ENCODE results near the gene DNASE1L3.
"Not testable (repeated sequence)": the region's sequence is repeated elsewhere in the genome, so short reads cannot be mapped to it uniquely, and the experiment has no call there.

Gene DNASE1L3, protein sequence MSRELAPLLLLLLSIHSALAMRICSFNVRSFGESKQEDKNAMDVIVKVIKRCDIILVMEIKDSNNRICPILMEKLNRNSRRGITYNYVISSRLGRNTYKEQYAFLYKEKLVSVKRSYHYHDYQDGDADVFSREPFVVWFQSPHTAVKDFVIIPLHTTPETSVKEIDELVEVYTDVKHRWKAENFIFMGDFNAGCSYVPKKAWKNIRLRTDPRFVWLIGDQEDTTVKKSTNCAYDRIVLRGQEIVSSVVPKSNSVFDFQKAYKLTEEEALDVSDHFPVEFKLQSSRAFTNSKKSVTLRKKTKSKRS

DNA sequence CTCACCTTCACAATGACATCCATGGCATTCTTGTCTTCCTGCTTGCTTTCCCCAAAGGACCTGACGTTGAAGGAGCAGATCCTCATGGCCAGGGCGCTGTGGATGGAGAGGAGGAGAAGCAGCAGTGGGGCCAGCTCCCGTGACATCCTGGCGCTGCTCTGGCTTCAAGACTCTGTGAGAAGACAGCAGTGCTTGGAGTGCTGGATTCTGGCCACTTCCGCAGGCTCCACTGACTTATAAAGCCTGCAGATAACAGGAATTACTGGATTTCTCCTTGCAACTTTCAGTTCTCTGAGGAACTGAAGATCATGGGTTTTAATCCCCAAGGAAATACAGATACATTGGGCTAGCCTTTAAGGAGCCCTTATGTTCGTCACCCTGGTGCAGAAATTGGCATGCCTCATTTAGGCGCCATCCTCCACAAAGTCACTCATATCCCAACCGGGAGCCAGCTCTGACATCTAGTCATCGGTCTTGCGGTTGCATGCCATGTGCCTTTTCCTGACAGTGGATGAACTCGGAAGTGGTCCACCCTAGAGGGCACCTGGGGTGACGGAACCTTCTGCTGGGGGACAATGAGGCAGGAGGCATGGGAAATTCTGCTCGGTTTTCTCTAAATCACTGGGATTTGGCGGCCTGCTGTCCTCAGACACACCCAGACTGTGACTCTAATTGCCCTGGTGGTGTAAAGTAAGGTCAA is at the start of gene DNASE1L3:
Gene DNASE1L3 (minus strand): TSS at position 212 of the 700 bp plus-strand sequence. CDS start 66 bp downstream, at position 146.
- DNase-seq, result no peak

DNA sequence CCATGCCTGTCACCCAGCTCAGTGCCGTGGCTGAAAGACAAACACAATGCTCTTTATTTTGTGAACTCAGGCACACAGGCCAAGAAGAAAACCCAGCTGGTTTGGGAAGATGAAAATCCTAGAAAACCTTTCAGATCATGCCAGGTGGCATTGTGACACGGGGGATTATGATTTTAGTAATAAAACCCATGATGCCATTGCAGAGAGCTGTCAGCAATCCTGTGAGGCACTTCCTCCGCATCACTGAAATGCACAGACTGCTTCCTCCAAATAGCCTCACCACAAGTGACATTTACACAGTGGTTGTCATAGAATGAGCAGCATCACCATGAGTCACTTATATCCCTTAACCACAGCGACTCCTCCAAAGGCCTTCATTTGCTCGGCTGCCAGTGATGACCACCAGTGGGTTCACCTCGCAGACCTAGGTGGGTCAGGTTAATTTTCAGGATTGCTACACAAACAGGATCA is 49.5 kb upstream of the DNASE1L3 start:
- peak; percentile 91 for DNase-seq

DNA sequence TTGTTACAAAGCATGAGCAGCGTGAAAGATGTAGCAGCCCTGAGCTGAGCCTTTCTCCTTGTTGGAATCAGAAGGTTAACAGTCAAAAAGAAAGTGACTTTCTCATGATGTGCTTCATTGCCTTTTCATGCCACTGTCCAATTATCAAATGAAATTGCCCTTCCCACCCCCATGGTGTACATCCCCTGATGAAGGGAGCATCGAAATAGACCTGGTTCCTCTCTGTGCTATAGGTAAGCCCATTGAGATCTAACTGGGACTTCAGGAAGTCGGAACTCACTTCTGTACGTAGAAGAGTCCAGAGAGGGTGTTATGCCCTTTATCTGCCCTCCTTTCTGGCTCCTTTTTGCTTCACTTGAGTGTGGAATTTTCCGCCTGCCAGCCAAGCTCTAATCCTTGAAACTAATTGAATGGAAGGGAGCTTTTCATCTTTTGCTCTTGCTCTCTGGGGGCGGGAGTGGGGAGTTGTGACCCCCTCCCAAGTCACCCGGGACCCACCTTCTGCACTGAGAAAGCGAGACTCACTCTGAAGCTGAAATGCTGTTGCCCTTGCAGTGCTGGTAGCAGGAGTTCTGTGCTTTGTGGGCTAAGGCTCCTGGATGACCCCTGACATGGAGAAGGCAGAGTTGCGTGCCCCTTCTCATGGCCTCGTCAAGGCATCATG is 47.8 kb upstream of the DNASE1L3 start:
- DNase-seq, result no peak

DNA sequence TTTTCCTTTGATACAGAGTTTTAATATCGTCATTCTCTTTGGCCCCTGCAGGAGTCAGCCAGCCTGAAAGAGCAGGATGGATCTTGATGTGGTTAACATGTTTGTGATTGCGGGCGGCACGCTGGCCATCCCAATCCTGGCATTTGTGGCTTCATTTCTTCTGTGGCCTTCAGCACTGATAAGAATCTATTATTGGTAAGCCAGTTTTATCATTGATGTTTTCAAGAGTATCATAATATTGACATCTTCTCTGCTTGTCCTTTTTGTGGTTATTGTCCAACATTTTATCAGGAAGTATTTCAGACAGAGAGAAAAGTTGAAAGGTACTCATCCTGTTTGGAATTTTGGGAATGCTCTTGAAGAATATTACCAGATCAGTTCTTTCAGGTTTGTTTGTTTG is 45.7 kb upstream of the DNASE1L3 start:
- DNase-seq, result no peak

DNA sequence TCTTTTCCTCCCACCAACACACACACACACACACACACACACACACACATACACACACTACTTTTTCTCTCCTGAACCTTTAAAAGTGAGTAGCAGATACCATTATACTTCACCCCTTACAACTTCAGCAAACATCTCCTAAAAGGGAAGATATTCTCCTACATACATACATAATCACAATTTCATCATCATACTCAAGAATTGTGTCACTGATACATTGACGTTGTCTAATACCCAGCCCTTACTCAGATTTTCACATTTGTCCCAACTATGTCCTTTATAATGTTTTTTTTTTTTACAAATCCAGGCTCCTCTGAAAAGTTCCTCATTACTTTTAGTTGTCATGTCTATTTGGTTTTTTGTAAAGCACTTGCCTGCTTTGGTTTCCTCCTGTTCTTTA is 45.3 kb upstream of the DNASE1L3 start:
- DNase-seq, result peak; percentile 57

DNA sequence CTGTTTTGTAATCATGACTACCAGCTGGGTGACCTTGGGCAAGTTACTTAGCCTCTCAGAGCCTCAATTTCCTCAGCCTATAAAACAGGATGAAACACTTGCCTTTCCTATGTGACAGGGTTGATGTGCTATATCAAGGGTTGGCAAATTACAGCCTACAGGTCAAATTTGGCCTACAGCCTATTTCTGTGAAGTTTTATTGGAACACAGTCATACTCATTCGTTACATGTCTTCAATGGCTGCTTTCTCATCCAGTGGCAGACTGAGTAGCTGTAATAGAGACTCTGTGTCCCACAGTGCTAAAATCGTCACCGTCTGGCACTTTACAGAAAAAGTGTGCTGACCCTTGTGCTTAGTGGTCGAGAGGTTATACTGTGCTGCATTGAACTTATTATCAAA is 43.4 kb upstream of the DNASE1L3 start:
- DNase-seq, result no peak

DNA sequence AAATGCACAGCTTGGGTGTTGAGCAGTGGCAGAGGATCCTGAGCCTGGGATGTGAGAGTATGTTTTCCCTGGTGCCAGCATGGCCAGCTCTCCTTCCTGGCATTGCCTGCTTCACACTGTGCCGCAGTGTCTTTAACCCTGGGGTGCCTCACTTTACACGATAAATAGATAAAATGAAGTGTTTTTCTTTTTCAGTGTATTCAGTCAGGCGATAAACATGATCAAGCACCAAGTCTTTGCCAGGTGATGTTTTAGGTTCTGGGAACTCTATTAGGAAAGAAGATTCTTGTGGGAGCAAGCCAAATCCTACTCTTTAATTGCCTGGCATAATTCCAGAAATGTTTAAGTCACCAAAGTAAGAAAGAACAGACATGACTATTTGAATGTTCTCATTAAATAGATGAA is 40.9 kb upstream of the DNASE1L3 start:
- DNase-seq, result no peak

DNA sequence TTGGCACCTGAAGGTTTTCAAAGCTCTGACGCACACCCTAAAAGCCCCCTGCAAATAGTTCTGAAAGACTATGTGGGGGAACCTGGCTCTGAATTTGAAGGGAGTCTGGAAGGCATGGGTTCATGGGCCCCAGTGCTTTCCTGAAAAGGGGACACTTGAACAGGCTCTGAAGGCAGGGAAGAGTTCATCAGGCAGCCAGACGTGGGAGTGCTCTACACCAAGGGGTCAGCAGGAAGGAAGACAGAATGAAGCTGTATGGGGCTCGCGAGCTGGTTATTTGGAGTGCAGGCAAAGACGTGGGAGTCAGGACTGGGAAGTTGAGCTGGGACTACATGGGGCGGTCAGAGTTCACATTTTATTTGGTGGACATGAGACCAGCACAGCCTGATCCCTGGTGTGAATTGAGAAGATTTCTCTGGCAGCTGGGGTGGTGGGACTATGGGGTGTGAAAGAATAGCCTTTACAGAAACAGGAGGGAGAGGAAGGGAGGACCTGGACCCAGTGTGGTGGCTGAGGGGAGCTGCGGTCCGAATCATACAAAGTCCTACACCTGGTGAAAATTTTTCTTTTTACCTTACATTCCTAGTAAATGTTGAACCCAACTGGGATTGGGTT is 39.4 kb upstream of the DNASE1L3 start:
- no peak for DNase-seq

DNA sequence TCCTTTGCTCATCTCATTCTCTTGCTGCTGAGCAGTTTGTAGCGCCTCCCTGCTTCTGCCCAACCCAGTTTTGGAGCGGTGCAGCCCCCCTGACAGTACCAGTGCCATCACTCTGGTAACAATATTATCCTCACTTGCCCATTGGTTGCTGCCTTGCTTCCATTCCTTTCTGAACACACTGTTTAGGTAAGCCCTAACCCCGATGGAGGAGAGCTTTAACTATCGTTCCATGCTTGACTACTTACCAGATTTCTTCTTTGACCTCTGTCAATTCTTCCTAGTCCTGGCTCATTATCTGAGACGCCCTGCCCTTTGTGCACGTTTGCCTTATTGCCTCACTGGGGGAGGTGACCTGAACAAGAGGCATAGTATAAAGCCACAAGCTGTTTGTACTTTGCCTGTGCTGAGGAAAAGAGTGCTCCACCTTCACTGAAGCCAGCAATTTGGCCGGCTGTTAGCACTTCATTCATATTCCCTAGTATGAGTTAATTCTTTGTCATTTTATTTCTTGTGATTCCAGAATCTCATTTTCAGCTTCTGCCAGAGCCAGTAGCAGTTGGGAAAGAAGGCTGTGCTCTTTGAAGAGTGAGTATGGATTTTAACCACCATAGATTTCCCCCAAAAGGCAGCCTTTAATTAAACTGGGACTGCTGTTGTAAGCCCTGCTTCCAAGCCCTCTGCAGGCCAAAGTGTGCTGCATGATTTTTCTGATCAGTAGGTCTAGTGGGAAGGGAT is 38.8 kb upstream of the DNASE1L3 start:
- DNase-seq, result no peak

DNA sequence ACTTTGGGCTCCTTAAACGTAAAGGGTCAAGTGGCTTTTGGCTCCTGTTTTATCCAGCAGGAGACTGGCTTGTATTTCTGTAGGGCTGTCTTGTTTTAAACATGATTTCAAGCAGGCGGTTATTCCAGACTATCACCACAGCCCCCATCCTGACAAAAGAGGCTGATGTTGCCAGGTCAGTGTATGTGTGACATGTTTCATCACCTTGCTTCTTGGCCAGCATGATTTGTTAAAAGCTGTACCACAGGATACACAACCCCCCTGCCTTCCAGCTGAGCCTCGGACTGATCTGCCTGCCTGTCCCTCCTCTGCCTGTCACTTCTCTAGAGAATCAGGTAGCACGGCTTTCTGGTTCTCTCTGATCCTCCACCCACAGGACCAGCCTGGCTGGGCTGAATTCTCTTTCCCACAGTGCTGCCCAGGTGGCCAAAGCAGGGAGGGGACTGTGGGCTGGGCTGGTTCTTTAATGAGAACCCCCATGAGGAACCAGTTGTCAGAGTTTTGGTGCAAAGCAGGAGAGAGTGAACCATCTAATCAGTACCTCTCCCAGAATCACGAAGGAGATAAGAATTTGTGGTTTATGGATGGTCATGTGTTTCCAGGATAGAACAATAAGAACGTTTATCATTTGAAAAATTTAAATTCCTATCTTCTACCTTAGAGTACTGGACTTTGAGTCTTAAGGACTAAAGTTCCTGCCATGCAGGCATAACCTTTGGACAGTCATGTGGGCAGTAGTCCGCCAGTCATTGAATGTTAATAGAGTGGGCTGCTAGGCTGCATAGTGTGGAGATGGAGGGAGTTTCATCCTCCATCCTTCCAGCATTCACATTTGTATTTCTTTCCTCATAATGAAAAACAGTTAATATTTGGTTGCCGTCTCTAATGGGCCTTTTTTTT is 35.6 kb upstream of the DNASE1L3 start:
- no peak for DNase-seq

DNA sequence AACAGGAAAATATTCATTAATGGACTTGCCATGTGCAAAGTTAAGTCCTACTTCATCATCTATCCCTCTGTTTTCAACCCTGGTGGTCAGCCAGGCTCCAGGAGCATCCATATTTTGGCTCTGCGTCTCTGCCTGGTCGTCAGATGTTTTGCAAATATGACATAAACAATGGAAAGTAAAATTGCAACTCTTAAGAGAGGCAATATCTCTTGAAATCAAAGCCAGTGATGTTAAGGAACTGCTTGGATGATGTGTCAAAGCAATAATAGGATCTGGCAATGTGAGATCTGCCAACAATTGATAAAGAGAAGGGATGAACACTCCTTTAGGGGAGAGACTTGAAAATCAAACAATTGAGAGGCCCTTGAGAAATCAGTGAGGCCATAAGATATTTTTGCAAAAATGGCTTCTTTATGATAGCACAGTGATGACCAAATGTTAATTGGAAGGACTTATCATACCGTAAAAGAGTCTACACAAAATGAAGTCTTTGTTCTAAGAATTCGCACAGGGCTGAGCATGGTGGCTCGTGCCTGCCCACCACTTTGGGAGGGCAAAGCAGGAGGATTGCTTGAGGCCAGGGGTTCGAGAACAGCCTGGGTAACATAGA is 33.3 kb upstream of the DNASE1L3 start:
- DNase-seq, result no peak

DNA sequence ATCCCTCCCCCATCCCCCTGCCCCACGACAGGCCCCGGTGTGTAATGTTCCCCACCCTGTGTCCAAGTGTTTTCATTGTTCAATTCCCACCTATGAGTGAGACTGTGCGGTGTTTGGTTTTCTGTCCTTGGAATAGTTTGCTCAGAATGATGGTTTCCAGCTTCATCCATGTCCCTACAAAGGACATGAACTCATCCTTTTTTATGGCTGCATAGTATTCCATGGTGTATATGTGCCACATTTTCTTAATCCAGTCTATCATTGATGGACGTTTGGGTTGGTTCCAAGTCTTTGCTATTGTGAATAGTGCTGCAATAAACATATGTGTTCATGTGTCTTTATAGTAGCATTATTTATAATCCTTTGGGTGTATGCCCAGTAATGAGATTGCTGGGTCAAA is 32.1 kb upstream of the DNASE1L3 start:
- not testable (repeated sequence) for DNase-seq

DNA sequence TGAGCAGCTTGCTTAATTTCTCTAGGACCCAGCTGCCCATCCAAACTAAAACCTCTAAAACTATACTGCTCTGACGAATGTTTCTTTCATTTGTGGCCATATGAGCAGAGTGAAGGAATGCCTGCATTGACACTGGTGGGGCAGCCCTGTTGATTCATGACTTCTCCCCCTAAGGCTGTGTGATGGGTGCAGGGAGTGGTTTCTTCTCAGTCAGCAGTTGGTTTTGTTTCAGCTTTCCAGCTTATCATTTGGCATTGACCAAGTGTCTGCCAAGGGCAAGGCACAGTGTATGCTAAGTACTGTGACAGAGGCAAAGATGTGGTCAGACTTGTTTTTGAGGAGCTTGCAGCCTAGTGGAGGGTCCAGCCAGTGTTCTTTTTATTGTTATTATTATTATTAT is 31.6 kb upstream of the DNASE1L3 start:
- no peak for DNase-seq

DNA sequence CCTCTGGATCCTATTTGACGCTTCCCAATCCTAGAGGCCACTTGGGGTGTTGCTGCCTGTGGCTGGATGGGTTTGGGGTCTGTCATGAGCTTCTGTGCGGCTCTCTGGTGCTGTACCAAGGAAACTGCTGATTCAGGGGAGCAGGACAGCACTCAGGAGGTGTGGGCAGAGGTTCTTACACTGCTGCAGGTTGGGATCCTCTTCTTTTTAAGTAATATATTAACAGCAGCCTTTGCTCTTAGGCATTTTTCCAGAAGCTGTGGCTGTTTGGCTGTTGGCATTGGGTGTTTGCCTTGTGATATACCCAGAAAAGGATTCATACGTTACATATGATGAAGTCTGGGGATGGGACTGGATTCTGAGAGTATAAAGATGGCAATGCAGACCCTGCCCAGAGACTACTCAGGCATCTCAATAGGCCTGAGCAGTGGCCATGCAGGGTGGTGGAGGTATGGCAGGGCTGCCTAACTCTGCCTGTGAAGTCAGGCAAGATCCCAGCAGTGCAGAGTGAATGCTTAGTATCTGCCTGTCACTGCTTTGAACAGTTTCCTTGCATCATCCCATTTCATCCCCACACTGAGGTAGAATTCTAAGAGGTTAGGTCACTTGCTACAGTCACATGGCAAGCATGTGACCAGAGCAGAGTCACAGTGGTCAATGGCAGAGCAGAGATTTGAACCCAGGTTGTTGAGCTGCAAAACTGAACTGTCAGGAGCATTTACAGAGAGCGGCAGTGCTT is 30.7 kb upstream of the DNASE1L3 start:
- no peak for DNase-seq

DNA sequence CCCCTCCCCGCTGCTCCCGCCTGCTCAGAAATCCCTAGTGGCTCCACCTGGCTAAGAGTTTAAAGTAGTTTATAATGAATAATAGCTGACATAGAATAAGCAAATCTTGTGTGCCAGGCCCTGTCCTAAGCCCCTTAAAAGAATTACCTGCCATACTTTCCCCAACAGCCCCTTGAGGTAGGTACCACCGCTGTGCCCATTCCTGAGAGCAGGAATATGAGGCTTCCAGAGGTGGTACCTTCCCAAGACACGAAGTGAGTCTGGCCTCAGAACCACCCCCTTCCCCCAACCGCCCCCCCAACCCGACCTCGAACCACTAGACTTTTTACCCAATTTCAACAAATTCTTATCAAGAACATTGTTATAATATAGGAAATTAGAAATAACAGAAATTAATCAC is 28.1 kb upstream of the DNASE1L3 start:
- no peak for DNase-seq

DNA sequence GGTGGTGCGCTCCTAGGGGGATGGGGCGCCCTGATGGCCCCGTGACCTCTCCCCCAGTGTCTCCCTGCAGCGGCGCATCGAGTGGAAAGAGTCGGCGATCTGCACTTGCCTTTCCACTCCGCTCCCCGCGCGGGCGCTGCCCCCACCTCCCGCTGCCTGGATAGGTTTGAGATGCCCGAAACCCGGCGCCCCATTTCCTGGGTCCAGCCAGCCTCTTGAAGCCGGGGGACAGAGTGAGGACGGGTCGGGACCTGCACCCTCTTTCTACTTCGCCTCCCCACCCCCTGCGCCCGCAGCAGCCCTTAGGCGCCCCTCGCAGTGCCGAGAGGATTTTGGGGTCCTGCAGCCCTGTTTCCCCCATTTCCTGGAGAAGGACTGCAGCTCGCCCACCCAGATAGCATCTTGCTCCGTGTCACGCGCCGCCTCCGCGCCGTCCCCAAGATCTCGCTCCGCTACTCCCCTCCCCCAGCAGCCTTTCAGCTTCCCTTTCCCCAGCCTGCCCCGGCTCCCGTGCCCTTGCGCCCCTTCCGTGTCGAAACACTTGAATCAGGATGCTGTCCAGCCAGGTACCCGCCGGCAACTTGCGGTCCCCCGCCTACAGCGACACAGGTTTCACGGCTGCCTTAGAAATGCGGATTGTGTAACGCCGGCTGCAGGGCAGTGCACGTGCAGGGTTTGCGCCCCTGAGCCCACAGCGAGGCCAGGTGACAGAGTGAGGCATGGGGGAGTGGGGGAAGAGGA is 27.3 kb upstream of the DNASE1L3 start:
- DNase-seq, result peak; percentile 59

DNA sequence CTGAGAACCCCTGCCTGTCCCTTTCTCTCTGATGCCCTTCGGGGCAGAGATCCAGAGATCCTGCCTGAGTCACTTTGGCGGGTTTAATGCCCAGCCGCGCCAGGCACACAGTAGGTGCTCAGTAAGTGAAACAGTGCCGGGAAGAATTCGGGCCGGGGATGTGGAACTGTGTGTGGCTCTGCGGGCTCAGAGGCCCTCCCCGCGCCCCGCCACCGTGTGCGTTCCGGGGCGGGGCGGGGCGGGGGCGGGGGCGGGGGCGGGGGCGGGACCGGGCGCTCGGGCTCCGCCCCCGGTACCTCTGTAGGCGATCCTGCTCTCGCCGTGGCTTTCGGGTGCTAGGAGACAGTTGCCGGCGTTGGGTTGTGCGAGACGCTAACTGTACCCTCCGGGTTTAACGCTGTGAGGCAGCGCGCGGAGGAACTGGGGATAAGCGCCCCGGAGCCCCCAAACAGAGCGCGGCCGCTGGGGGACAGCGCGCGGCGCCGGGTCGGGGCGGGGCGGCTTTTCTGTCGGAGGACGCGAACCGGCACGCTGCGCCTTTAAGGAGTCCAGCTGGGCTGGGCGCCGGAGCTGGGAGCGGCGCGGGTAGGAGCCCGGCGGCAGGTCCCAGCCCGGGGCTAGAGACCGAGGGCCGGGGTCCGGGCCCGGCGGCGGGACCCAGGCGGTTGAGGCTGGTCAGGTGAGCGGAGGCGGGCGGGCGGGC is 26.6 kb upstream of the DNASE1L3 start, which contains the start of gene ABHD6:
Gene ABHD6 (plus strand): TSS at position 555 of the 703 bp plus-strand sequence. CDS start 18,795 bp downstream, outside the sequence.
- peak; percentile 82 for DNase-seq

DNA sequence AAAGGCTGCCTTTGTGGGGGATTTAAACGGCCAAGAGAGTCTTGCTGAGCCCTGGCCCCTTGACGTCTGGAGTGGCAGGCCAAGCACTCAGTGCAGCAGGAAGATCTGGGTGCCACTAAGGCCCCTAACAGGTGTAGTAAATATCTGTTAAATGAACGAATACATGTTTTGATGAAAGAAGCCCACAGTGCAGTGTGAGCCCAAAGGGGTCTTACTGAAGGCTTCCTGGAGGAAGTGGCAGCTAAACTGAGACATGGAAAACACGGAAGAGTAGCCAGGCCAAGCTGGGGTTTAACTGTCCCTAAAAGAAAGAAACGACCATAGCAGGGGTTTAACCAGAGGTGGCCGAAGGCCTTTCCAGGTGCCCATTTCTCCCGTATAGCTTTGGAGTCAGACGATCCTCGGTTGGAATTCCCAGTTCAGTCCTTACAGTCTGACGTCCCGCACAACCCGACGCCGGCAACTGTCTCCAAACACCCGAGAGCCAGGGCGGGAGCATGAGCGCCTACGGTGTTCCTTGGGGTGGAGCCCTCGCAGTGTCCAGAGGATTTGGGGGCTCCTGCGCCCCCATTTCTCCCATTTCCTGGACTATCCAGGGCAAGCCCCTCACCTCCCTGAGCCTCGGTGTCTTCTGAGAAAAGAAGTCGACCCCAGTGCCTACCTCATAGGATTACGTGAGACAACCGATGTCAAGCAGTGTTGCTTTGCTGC is 25.9 kb upstream of the DNASE1L3 start:
- DNase-seq, result no peak
